Panc1 (cell line): ENCODE results near the gene NOTCH1. TPM values are rescaled to one million over a fixed set of nuclear protein-coding genes. Genes with fewer than 3 reads are reported as not detected.

ENCODE experiments used
- ATAC-seq: fragments of 200-7000 bp; cut with Tn5 transposase; 2 replicates; pipeline ENCODE4 v1.9.1; 2020; ENCODE audit warnings: mild to moderate bottlenecking, moderate library complexity
- BruUV-seq: library from RNA; stranded (reverse); fragments of 400-500 nt; replicated peaks from 2 replicates; lab custom pipeline; 2021; lab: Mats Ljungman, UMichigan
- CTCF ChIA-PET: fragments of 300-600 bp; sonication (Branson Sonifier 250); formaldehyde crosslinking; loops from one replicate; lab custom pipeline; 2022; ENCODE audit warnings: antibody characterized with exemption; lab: Charles Lee
- POLR2A ChIA-PET: fragments of 300-600 bp; sonication (Branson Sonifier 250); formaldehyde crosslinking; loops from one replicate; lab custom pipeline; 2022; ENCODE audit warnings: antibody characterized with exemption; lab: Charles Lee
- DNase-seq: peaks from one replicate; pipeline ENCODE4 v3.0.0-alpha.2; 2010; ENCODE audit warnings: low read depth, low spot score
- H3K27ac ChIP-seq: 2 replicates; pipeline ENCODE4 v1.5.1; 2011; ENCODE audit warnings: mild to moderate bottlenecking, low read length, inconsistent platforms
- H3K27me3 ChIP-seq: fragments of 200-500 bp; sonication (Bioruptor generic); 2 replicates; pipeline ENCODE4 v1.6.0; 2014; ENCODE audit warnings: low read length, inconsistent platforms; ENCODE audit not compliant: control insufficient read depth, insufficient read depth
- H3K36me3 ChIP-seq: fragments of 200-500 bp; sonication (Bioruptor generic); 2 replicates; pipeline ENCODE4 v1.5.1; 2014; ENCODE audit warnings: inconsistent platforms, mild to moderate bottlenecking, low read length, moderate library complexity; ENCODE audit not compliant: control insufficient read depth, insufficient read depth
- H3K4me1 ChIP-seq: 2 replicates; pipeline ENCODE4 v1.5.1; 2011; ENCODE audit warnings: inconsistent platforms, mild to moderate bottlenecking, low read length, moderate library complexity; ENCODE audit not compliant: control insufficient read depth, insufficient read depth
- H3K4me3 ChIP-seq, 2 experiments: 2 replicates each; pipeline ENCODE4 v1.5.1; 2011 to 2012; ENCODE audit warnings: low read depth in 2 of 2, low read length in 2 of 2, mild to moderate bottlenecking in 2 of 2, inconsistent platforms in 1 of 2, moderate library complexity in 1 of 2
- H3K9me3 ChIP-seq: fragments of 200-500 bp; sonication (Bioruptor generic); 2 replicates; pipeline ENCODE4 v1.5.1; 2014; ENCODE audit warnings: low read depth, mild to moderate bottlenecking, inconsistent platforms, low read length, moderate library complexity; ENCODE audit not compliant: control insufficient read depth, insufficient read depth
- POLR2AphosphoS5 ChIP-seq: IDR thresholded peaks from 2 replicates; pipeline ENCODE4 v1.6.1; 2012; ENCODE audit warnings: mild to moderate bottlenecking, low read depth, low read length, moderate library complexity
- REST ChIP-seq, 2 experiments: IDR thresholded peaks; 2 replicates each; pipeline ENCODE4 v1.6.1; 2011 to 2012; ENCODE audit warnings: low read depth in 2 of 2, control low read depth in 1 of 2, low read length in 1 of 2, mild to moderate bottlenecking in 1 of 2, moderate library complexity in 1 of 2; ENCODE audit not compliant: insufficient read depth in 1 of 2
- SIN3A ChIP-seq: IDR thresholded peaks from 2 replicates; pipeline ENCODE4 v1.6.1; 2012; ENCODE audit warnings: low read depth, mild to moderate bottlenecking, low read length, moderate library complexity, borderline replicate concordance; ENCODE audit not compliant: insufficient read depth
- TCF7L2 ChIP-seq: IDR thresholded peaks from 2 replicates; pipeline ENCODE4 v1.6.1; 2011; ENCODE audit warnings: mild to moderate bottlenecking, low read depth, low read length, inconsistent platforms
- in situ Hi-C: cut with HindIII; loops from 2 replicates; pipeline ENCODE4 v1.10.0; 2016; ENCODE audit warnings: low sequenced_read_pairs, low pct_unique_long_range_greater_than_20kb
- intact Hi-C: fragments of 100-400 bp; cut with micrococcal nuclease; formaldehyde crosslinking; loops from one replicate; pipeline ENCODE4 v1.10.0; 2022; ENCODE audit not compliant: unreplicated experiment
- total RNA-seq: library from RNA; stranded (reverse); gene quantifications from one replicate; pipeline ENCODE4 v1.2.1, GENCODE V29; 2021; ENCODE audit not compliant: unreplicated experiment
- TF ChIP-seq, protein P1 (sequence below): fragments of 450-650 bp; IDR thresholded peaks from 2 replicates; pipeline ENCODE4 v1.5.1; 2017; ENCODE audit warnings: mild to moderate bottlenecking

NOTCH1 gene
- total RNA-seq, 1 experiment from 2014 or later = 13.4 TPM

- Histone ChIP-seq H3K36me3 (no peaks in the 10 kb centered on the region), H3K9me3 (no peaks in the 10 kb centered on the region), H3K4me3 (no peak overlapping the region), H3K4me1 (no peaks in the 10 kb centered on the region), H3K27me3 (no peaks in the 10 kb centered on the region), H3K27ac (no peak overlapping the region)
- no peak for DNase-seq
- no TSS peak for BruUV-seq
- intact Hi-C loops (no loop called here), in situ Hi-C loops (no loop called here)
- POLR2A ChIA-PET = no interaction called here
- no peak for TF ChIP-seq POLR2AphosphoS5
- TF ChIP-seq, protein P1, sequence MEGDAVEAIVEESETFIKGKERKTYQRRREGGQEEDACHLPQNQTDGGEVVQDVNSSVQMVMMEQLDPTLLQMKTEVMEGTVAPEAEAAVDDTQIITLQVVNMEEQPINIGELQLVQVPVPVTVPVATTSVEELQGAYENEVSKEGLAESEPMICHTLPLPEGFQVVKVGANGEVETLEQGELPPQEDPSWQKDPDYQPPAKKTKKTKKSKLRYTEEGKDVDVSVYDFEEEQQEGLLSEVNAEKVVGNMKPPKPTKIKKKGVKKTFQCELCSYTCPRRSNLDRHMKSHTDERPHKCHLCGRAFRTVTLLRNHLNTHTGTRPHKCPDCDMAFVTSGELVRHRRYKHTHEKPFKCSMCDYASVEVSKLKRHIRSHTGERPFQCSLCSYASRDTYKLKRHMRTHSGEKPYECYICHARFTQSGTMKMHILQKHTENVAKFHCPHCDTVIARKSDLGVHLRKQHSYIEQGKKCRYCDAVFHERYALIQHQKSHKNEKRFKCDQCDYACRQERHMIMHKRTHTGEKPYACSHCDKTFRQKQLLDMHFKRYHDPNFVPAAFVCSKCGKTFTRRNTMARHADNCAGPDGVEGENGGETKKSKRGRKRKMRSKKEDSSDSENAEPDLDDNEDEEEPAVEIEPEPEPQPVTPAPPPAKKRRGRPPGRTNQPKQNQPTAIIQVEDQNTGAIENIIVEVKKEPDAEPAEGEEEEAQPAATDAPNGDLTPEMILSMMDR = no peak
- no peak for TF ChIP-seq SIN3A
- TF ChIP-seq REST (IDR thresholded peaks at IDR 0.05; ENCODE audit: insufficient read depth in 1 of 2, low read depth in 2 of 2, low read length in 1 of 2) = no peak
- TF ChIP-seq TCF7L2 = no peak
- CTCF ChIA-PET = no interaction called here
- ATAC-seq = no peak
Measured at GRCh38 chr9:136507992-136508375, 37.9 kb downstream of the NOTCH1 start.

DNA sequence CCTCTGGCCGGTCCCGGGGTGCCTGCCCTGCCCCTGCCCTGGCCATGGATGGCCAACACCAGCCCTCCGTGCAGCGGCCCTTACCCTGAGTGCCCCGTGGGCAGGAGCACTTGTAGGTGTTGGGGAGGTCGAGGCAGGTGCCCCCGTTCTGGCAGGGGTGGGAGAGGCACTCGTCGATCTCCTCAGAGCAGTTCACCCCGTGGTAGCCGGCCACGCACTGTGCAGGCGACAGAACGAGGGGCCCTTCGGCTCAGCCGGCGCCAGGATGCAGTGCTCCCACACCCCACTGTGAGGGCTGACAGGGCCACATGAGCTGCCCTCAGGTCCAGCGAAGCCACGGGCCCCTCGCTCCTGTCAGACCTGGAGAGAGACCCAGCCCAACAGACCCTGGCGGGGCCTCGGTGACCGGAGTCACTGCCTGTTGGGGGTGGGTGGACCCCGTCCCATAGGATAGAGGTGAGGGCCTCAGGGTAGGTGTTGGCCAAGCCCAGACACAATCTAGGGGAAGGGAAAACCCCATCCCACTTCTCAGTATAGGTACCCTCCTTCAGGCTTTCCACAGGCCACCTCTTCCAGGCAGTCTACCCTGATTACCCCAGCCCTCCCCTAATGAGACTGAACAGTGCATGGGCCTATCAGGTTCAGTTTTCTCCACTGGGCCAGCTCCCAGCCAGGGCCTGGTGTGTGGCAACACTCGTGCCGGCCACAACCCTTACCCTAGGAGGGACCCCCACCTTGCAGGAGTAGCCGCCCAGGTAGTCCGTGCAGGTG lies 38.4 kb downstream of the NOTCH1 start:
- in situ Hi-C loops (no loop called here), intact Hi-C loops (no loop called here)
- H3K9me3 ChIP-seq = no peaks in the 10 kb centered on the region
- POLR2A ChIA-PET = no interaction called here
- no peak for TF ChIP-seq SIN3A
- TF ChIP-seq, protein P1 = no peak
- no peak for TF ChIP-seq TCF7L2
- TF ChIP-seq POLR2AphosphoS5 = no peak
- TF ChIP-seq REST (IDR thresholded peaks at IDR 0.05; ENCODE audit: insufficient read depth in 1 of 2, low read depth in 2 of 2, low read length in 1 of 2) = no peak
- ATAC-seq = no peak
- no peaks in the 10 kb centered on the region for H3K27me3 ChIP-seq
- no peaks in the 10 kb centered on the region for H3K36me3 ChIP-seq
- H3K4me3 ChIP-seq = no peak overlapping the region
- BruUV-seq = no TSS peak
- H3K27ac ChIP-seq = no peak overlapping the region
- no peaks in the 10 kb centered on the region for H3K4me1 ChIP-seq
- CTCF ChIA-PET = no interaction called here
- DNase-seq = no peak
